HG03095 (cell line): Measurements from ENCODE around the gene NTRK2.

Experiments used
- ATAC-seq: cut with Tn5 transposase; IDR thresholded peaks from one replicate; pipeline ENCODE4 v1.9.1; 2021; ENCODE audit warnings: moderate library complexity; ENCODE audit not compliant: unreplicated experiment

NTRK2 gene

DNA sequence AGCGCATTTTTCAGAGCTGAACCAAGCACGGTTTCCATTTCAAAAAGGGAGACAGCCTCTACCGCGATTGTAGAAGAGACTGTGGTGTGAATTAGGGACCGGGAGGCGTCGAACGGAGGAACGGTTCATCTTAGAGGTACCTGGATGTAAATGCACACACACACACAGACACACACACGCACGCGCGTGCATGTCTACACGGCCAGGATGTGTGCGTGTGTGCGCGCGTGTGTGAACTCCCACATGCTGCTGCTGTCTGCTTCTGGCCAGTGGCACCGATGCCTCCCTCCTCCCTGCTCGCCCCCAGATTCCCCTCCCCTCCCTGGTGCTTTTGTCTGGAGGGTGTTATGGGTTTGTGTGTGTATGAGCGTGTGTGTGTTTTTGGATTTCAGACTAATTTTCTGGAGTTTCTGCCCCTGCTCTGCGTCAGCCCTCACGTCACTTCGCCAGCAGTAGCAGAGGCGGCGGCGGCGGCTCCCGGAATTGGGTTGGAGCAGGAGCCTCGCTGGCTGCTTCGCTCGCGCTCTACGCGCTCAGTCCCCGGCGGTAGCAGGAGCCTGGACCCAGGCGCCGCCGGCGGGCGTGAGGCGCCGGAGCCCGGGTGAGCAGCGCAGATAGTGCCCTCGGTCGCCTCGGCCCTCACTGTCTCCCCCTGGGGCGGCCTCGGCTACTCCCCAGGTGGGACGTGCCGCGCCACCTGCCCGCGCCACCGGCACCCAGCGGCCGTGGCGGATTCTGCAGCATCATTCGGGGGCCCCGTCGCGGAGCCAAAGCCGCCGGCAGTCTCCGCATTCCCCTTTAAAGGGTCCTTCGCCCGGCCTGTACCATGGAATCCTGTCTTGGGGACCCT is at the start of gene NTRK2:
Gene NTRK2 (plus strand): TSS at position 442 of the 850 bp plus-strand sequence. CDS start 1,020 bp downstream, outside the sequence.
- ATAC-seq, result no peak

DNA sequence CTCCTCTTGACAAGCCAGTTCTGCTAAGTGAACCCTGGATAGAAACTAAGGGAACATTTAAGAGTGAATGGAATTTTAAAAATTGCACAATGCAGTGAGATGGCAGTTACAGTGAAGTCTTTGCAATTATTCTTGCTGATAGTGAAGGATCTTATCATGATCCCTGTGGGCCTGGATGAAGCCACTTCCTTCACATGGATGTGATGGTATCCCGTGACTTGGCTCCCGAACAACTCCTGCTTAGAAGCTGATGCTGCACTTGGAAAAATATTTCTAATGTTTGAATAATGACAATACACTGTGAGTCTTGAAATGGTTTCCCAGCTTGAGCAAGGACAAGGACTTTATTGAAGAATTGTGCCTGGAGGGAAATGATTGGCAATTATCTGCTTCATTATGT is 49.2 kb upstream of the NTRK2 start:
- no peak for ATAC-seq

DNA sequence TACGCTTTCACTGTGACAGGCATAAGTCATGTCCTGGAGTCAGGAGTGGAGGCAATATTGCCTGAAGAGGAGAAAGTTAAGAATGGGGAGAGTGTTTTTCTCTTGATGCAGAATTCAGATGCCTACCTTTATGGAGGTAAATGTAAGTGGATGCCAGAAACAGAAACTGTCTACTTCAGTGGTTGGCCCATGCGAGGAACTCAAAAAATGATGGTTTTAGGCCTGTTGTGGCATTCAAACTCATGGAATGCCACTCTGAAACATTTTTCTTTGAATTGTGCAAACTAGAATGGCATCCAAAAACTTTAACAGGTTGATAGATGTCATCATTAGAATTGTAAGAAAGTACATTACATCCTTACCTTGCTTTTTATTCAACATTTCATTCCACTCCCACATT is 47.7 kb upstream of the NTRK2 start:
- ATAC-seq, result no peak

DNA sequence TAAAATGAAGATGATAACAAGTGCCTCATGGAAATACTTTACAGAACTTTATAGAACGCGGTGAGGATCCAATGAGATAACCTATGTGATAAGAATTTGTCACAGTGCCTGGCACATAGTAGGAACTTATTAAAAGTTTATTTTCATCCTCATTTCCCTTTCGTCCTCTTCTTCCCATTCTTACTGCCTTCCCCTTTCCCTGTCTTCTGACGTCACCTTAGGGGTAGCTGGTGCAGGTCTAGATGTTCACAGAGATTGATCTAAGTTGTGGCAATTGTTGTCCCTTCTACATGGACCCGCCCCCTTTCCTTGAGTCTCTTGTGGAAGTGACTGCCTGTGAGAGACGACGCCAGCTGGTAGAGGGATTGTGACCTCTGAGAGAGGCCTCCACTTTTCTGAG is 46.5 kb upstream of the NTRK2 start:
- no peak for ATAC-seq

DNA sequence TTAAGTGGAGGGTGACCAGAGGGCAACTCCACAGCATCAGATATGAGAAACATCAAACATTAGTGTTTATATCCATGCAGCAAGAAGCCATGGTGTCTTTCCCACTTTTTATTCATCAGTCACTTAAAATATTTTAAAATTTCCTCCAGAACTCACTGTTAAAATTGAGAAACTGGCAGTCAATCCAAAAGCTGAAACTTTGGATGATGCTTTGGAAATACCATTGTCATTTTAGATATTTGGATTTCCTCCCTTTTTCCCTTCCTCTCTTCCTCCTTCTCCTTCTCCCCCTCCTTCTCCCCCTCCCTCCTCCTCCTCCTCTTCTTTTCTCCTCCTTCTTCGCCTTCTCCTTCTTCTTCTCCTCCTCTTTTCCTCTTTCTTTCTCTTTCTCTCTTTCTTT is 33.1 kb upstream of the NTRK2 start:
- ATAC-seq, result no peak

DNA sequence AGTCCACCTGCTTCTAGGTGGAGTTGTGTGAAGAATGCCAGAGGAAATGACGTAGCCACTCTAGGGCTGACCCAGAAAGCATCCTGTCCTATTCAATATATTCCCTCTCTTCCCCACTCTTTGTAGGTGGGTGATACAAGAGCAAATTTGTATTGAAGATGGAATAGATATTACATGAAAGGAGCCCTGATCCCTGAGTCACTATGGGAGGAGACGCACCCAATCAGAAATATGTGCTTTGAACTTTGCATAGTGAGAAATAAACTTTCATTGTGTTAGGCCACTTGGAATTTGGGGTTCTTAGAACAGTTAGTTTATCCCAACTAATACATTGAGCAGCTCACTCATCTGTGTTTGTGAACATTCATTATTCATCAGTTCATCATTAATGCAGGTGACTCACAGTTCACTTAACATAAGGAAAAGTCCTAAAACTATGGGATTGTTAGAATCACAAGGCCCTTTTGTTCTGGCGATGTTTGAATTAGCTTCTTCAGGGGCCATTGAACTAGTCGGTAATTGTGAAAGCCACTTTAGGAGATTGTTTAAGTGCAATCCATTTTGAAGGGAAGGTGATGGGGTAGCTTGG is 26.9 kb upstream of the NTRK2 start:
- ATAC-seq, result no peak

DNA sequence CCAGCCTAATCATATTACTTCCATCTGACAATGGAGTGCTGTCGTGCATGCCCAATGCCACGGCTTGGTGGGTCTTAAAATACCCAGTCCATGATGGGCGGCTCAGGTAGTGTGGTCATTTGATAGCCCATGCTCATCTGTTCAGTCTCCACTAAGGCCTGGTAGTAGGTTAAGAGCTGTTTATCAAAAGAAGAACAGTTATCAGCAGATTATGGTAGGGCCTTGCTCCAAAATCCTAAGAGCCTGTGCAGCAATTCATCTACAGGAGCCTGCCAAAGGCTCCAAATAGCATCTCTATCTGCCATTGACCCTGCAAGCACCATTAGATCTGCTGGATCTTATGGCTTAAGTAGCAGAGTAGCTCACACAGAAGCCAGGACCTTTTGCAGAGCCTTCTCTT is 21.8 kb upstream of the NTRK2 start:
- no peak for ATAC-seq

DNA sequence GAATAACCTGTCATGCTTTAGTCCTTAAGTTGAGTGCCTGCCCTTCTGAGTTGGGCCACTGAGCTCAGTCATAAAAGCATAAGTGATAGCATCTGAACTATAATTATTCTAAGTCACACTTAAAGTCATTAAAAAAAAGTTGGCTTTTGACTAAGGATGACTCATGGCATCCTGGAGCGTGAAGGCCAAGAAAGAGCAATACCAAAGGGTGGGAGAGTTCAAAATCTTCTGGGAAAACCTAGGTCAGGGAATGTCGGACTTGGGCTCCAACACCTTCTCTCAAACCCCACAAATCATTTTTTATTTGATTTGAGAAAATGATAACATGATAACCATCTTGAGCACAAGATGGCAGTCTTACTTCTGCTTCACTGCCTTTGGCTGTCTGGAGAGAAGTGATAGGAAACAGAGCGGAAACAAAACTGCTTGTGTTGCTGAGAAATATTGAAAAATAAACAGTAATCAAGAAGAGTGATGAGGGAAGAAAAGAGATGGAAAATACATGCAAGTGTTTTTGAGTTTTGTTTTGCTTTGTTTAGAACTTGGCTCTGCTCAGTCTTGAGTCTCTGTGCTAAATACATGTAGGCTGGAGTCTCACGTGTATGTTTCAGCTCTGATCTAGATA is 16.9 kb upstream of the NTRK2 start:
- no peak for ATAC-seq

DNA sequence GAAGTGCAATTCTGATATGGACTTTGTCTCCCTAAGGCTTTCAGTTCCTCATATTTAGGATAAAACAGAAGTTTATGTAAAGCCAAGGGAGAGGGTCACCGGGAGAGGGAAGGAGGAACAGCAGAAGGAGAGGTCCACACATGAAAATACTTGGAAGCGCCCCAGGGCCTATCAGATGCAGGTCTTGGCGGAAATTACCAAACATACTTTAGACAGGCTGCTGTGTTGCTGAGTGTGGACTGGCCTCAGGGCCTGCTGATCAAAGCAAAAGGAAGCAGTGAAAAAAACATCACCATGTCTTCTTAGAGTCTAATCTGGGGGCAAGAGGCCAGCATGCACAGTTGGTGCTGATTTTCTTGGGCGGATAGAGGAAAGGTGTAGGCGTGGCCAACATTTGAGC is 14.1 kb upstream of the NTRK2 start:
- no peak for ATAC-seq

DNA sequence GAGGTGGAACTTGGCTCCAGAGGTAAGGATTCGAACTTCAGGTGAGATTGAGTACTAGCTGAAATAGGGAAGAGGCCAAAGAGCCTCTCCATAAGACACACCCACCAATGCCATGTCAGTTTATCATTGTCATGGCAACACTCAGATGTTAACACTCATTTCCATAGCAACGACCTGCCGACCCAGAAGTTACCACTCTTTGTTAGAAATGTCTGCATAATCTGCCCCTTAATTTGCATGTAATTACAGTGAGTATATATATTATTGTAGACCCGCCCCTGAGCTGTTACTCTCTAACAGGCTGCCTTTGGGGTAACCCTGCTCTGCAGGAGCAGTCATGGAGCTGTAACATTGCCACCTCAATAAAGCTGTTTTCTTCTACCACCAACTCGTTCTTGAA is 10.2 kb upstream of the NTRK2 start:
- no peak for ATAC-seq

DNA sequence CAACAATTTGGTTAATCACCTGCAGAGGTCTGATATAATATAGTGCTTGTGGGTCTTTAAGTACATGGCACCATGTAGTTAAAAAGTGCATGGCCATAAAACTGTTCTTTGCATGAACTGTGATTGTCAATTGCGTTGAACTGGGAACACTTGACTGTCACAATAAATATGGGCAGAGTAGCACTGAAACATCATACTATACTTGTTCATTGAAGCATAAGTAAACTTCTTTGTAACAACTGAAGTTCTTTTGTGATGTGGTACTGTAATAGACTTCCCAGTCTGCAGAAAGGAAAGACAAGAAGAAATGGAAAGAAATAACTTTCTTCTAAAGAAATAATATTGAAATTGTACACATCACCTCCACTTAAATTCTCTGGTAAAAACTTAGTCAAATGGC is 9.8 kb upstream of the NTRK2 start:
- no peak for ATAC-seq

DNA sequence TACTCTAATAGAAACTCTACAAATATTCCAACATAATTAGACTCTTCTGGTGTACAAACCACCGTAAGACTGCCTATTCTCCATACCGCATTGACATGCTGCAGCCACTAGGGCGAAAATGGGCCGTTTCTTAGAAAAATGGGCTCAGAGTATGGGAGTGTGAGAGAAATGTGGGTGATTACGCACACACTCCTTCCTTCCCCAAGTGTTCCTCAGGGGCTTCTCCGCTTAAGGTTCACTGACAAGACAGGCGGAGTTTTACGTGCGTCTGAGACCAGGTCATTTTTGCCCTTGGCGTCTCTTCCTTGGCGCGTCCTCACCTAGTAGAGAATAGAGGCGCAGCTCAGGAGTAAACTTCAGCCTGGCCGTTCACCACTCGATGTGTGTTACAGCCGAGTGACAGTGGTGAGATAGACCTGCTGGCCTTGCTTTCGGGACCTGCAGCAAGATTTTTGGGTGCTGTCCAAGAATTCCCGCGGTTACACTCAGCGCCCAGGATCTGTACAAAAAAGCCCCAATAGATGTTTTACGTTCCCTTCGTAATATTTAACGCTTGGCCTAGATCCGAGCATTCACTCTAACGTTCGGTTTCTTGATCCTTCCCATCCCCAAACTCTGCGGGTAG is 1.8 kb upstream of the NTRK2 start:
- no peak for ATAC-seq

DNA sequence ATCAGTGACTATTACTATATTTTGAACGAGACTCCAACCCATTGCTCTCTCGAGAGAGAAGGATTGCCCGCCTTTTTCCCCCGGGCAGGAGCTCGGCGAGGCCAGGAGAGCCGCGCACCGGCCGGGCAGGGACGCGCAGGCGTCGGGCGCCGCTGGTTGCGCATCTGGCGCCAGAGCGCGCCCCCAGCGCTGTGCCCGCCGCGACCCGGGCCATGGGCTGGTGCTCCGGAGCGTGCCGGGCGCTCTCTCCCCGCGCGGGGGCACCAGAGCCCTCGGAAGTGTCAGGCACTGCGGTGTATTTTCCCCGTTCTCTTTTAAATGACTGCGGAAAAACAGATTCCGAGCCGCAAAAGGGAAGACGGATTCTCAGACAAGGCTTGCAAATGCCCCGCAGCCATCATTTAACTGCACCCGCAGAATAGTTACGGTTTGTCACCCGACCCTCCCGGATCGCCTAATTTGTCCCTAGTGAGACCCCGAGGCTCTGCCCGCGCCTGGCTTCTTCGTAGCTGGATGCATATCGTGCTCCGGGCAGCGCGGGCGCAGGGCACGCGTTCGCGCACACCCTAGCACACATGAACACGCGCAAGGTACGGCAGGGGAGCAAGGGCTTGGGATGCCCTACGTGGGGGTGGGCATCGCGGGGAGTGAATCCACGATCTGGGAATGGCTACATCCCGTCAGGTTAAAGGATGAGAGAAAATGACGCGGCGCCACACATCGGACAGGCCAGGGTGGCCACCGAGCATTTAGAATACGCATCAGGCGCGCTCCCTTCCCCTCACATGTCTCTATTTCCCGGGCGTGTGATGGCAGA is 1.1 kb upstream of the NTRK2 start:
- no peak for ATAC-seq

DNA sequence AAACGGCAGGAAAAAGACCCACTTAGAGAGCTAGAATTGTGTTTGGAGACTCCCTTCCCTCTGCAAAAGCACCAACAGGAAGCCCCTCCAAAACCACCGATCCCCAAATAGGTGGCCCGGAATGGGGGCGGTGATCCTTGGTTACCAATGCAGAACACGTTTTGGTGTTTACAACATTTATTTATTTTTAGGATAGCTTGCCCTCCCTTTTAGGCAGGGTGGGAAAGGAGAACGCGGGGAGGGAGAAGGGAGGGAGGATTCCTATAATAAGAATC is 579 bp upstream of the NTRK2 start:
- ATAC-seq, result no peak

DNA sequence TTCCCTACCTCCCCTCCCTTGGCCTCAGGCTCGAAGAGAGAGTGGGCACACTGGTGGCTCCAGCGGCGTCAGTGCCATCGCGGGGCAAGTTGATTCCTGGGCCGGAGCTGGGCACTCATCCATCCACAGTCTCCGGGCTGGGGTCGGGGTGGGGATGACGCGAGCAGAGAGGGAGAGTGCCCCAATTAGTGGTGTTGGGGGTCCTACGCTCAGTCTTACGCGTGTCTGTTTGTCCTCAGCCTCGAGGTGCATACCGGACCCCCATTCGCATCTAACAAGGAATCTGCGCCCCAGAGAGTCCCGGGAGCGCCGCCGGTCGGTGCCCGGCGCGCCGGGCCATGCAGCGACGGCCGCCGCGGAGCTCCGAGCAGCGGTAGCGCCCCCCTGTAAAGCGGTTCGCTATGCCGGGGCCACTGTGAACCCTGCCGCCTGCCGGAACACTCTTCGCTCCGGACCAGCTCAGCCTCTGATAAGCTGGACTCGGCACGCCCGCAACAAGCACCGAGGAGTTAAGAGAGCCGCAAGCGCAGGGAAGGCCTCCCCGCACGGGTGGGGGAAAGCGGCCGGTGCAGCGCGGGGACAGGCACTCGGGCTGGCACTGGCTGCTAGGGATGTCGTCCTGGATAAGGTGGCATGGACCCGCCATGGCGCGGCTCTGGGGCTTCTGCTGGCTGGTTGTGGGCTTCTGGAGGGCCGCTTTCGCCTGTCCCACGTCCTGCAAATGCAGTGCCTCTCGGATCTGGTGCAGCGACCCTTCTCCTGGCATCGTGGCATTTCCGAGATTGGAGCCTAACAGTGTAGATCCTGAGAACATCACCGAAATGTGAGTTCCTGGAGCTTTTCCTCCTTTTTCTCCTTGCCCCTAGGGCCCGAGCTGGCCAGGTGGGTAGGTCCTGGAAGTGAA is 861 bp downstream of the NTRK2 start:
- no peak for ATAC-seq

DNA sequence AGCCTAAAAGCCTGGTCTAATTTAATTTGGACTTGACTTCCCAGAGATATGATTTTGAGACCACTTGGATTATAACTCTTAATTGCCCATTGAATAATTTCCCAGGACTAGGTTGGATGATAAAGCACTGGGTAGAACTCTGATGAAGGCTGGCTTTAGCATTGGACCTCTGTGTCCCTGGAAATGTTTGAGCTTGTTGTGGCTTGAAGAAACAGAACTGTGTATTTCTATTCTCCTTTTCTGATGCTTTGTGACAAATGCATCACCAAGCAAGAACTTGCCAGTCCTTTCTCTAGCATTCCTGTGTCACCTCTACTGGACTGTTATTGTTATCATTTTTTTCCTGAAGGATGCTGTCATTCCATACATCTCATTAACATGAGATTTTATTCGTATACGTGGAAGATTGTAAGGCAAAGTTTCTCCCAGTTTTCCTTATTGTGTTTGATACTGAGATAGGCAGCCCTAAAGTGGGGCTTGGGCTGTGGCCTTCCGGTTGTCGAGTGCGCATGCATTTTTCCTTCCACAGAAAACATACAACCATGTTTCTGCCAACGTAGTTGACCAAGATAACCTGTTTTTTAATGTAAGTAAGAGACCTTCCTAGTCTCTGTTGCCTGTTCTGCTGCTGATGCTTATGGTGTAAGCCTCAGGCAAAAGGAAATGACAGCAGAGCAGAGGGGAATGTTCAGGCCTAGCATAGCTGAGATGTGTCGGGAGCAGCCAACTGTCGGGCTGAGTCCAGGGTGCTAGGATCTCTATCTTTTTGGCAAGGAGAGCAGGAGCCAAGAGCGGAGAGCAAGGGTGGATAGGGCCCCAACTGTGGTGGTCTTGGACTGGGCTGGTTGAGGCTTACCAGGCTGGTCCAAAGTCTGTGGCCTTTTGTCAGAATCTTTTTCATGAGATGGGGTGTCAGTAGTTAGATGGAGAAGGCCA is 2.3 kb downstream of the NTRK2 start:
- no peak for ATAC-seq

DNA sequence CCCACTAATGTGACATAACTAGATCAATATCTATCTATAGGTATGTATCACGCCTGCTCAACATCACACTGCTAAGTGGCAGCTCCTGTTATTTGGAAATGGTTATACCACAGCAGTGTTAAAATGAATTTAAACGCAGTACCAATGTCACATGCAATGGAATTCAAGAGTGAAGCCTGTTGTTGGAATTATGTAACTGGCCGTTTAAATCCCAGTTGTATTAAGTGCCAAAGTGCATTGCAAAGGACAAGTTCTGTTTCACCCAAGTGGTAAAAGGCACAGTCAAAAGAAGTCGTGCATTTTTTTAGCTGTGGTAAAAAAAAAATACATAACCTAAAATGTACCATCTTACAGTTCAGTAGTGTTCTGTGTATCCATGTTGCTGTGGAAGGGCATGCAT is 4.3 kb downstream of the NTRK2 start:
- ATAC-seq, result no peak

DNA sequence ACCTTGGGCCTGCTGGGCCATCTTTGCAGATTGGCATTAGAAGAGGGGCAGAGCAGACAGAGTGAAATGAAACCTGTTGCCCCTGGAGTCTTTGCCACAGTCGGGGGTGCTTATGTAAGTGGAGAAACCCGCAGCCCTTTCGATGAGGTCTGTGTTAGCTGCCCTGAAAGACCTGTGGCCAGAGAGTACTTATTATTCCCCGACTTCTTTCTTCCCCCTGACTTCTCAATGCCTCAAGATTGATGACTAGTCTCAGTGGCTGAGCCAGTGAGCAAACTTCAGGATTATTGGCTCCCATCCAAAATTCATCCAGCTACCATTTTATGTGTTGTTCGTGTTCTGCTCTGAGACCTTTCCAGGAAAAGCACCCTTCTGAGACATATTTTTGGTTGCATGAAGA is 7.6 kb downstream of the NTRK2 start:
- no peak for ATAC-seq

DNA sequence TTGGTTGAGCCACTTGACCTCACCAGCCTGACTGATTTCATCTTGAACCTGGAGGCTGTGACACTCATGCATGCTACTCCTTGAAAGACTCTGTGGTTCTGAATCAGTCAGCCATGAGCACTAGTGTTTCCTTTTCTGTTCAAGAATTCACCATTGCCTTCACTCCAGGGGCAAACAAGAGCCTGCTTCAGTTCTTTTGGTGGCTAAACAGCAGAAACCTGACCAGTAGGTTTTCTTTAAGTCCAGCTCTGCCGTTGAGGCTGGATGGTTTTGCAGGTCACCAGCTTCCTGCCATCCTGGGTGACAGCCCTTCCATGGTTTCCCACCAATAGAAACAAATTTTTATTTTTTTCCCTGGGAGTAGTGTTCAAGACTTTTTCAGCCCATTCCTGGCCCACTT is 10.0 kb downstream of the NTRK2 start:
- no peak for ATAC-seq
